Measurements from ENCODE around the gene MTFMT.

The MTFMT gene

GRCh38 chr15:64969401-64969800 is 60.0 kb downstream of the MTFMT start:
- Histone ChIP-seq H3K27ac (ENCODE audit: insufficient read depth, low read length, poor library complexity, severe bottlenecking) (no peak overlapping the region), H3K9me3 (ENCODE audit: control insufficient read depth, low read length) (no peaks in the 10 kb centered on the region), H3K4me3 (ENCODE audit: insufficient read depth, low read depth, low read length, poor library complexity, severe bottlenecking) (no peak overlapping the region), H3K4me1 (ENCODE audit: control insufficient read depth, insufficient read depth, low read length, poor library complexity, severe bottlenecking) (no peaks in the 10 kb centered on the region), H3K36me3 (ENCODE audit: control insufficient read depth, insufficient read depth, low read length) (peaks cover 57% of the 10 kb centered on the region), H3K27me3 (replicated peaks; ENCODE audit: control insufficient read depth, insufficient read depth, low read length, poor library complexity, severe bottlenecking) (no peaks in the 10 kb centered on the region)
- DNase-seq = no peak

- H3K9me3 ChIP-seq (ENCODE audit: control insufficient read depth, low read length) = no peaks in the 10 kb centered on the region
- H3K27me3 ChIP-seq (replicated peaks; ENCODE audit: control insufficient read depth, insufficient read depth, low read length, poor library complexity, severe bottlenecking) = no peaks in the 10 kb centered on the region
- H3K4me3 ChIP-seq (ENCODE audit: insufficient read depth, low read depth, low read length, poor library complexity, severe bottlenecking) = no peak overlapping the region
- H3K27ac ChIP-seq (ENCODE audit: insufficient read depth, low read length, poor library complexity, severe bottlenecking) = no peak overlapping the region
- no peak for DNase-seq
- peaks cover 57% of the 10 kb centered on the region for H3K36me3 ChIP-seq (ENCODE audit: control insufficient read depth, insufficient read depth, low read length)
- no peaks in the 10 kb centered on the region for H3K4me1 ChIP-seq (ENCODE audit: control insufficient read depth, insufficient read depth, low read length, poor library complexity, severe bottlenecking)
Measured at GRCh38 chr15:64961013-64961412, 68.4 kb downstream of the MTFMT start.

- peaks cover 59% of the 10 kb centered on the region for H3K36me3 ChIP-seq (ENCODE audit: control insufficient read depth, insufficient read depth, low read length)
- no peak overlapping the region for H3K4me3 ChIP-seq (ENCODE audit: insufficient read depth, low read depth, low read length, poor library complexity, severe bottlenecking)
- no peak for DNase-seq
- no peaks in the 10 kb centered on the region for H3K4me1 ChIP-seq (ENCODE audit: control insufficient read depth, insufficient read depth, low read length, poor library complexity, severe bottlenecking)
- H3K27me3 ChIP-seq (replicated peaks; ENCODE audit: control insufficient read depth, insufficient read depth, low read length, poor library complexity, severe bottlenecking) = no peaks in the 10 kb centered on the region
- H3K9me3 ChIP-seq (ENCODE audit: control insufficient read depth, low read length) = no peaks in the 10 kb centered on the region
- no peak overlapping the region for H3K27ac ChIP-seq (ENCODE audit: insufficient read depth, low read length, poor library complexity, severe bottlenecking)
Measured at GRCh38 chr15:64960153-64960552, 69.3 kb downstream of the MTFMT start.

- H3K9me3 ChIP-seq (ENCODE audit: control insufficient read depth, low read length) = no peaks in the 10 kb centered on the region
- no peak for DNase-seq
- H3K27ac ChIP-seq (ENCODE audit: insufficient read depth, low read length, poor library complexity, severe bottlenecking) = no peak overlapping the region
- H3K4me1 ChIP-seq (ENCODE audit: control insufficient read depth, insufficient read depth, low read length, poor library complexity, severe bottlenecking) = no peaks in the 10 kb centered on the region
- no peak overlapping the region for H3K4me3 ChIP-seq (ENCODE audit: insufficient read depth, low read depth, low read length, poor library complexity, severe bottlenecking)
- H3K36me3 ChIP-seq (ENCODE audit: control insufficient read depth, insufficient read depth, low read length) = peaks cover 52% of the 10 kb centered on the region
- no peaks in the 10 kb centered on the region for H3K27me3 ChIP-seq (replicated peaks; ENCODE audit: control insufficient read depth, insufficient read depth, low read length, poor library complexity, severe bottlenecking)
Measured at GRCh38 chr15:64959128-64959527, 70.3 kb downstream of the MTFMT start.

DNA sequence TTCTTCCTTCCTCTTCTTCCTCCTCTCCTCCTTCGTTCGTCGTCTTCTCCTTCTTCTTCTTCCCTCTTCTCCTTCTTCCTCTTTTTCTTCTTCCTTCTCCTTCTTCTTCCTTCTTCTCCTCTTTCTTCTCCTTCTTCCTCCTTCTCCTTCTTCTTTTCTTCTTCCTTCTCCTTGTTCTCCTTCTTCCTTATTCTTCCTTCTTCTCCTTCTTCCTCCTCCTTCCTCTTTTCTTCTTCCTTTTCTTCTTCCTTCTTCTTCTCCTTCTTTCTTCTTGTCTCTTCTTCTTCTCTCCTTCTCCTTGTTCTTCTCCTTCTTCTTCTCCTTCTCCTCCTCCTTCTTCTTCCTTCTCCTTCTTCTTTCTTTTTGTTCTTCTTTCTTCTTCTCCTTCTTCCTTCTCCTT is 75.0 kb downstream of the MTFMT start:
- Histone ChIP-seq H3K4me1 (ENCODE audit: control insufficient read depth, insufficient read depth, low read length, poor library complexity, severe bottlenecking) (no peaks in the 10 kb centered on the region), H3K27me3 (replicated peaks; ENCODE audit: control insufficient read depth, insufficient read depth, low read length, poor library complexity, severe bottlenecking) (no peaks in the 10 kb centered on the region), H3K36me3 (ENCODE audit: control insufficient read depth, insufficient read depth, low read length) (peaks cover 14% of the 10 kb centered on the region), H3K27ac (ENCODE audit: insufficient read depth, low read length, poor library complexity, severe bottlenecking) (no peak overlapping the region), H3K9me3 (ENCODE audit: control insufficient read depth, low read length) (no peaks in the 10 kb centered on the region), H3K4me3 (ENCODE audit: insufficient read depth, low read depth, low read length, poor library complexity, severe bottlenecking) (no peak overlapping the region)
- DNase-seq = no peak

DNA sequence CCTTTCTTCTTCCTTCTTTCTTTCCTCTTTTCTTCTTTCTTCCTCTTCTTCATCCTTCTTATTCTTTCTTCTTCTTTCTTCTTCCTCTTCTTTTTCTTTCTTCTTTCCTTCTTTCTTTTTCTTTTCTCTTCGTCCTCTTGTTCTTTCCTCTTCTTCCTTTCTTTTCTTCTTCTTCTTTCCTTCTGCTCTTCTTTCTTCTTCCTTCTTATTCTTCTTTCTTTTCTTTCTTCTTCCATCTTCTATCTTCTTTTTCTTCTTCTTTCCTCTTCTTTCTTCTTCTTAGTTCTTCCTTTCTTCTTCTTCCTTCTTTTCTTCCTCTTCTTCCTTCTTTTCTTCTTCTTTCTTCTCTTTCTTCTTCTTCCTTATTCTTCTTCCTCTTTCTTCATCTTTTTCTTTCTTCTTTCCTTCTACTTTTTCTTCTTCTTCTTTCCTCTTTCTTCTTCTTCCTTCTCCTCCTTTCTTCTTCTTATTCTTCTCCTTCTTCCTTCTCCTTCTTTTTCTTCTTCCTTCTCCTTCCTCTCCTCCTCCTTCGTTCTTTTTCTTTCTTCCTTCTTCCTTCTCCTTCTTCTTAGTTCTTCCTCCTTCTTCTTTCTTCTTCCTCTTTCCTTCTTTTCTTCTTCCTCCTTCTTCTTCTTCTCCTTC is 77.5 kb downstream of the MTFMT start:
- DNase-seq = no peak
- Histone ChIP-seq H3K27me3 (replicated peaks; ENCODE audit: control insufficient read depth, insufficient read depth, low read length, poor library complexity, severe bottlenecking) (no peaks in the 10 kb centered on the region), H3K36me3 (ENCODE audit: control insufficient read depth, insufficient read depth, low read length) (peaks cover 6% of the 10 kb centered on the region), H3K4me3 (ENCODE audit: insufficient read depth, low read depth, low read length, poor library complexity, severe bottlenecking) (no peak overlapping the region), H3K4me1 (ENCODE audit: control insufficient read depth, insufficient read depth, low read length, poor library complexity, severe bottlenecking) (no peaks in the 10 kb centered on the region), H3K9me3 (ENCODE audit: control insufficient read depth, low read length) (no peaks in the 10 kb centered on the region), H3K27ac (ENCODE audit: insufficient read depth, low read length, poor library complexity, severe bottlenecking) (no peak overlapping the region)

Measured in effector memory CD4-positive, alpha-beta T cell (primary cell).